Heart left ventricle (tissue), 16 donors: ENCODE measurements around the gene CDH18. TPM values are rescaled to one million over a fixed set of nuclear protein-coding genes. Genes with fewer than 3 reads are reported as not detected.

ENCODE experiments used
- ATAC-seq, 4 donors: fragments of 200-7000 bp; cut with Tn5 transposase; one replicate each; pipeline ENCODE4 v1.9.1; 2020 to 2022; ENCODE audit warnings: moderate library complexity in 4 of 4, mild to moderate bottlenecking in 3 of 4, moderate number of reproducible peaks in 1 of 4
- DNase-seq, 5 donors: peaks; one replicate each; pipeline ENCODE4 v3.0.0-alpha.2; 2020
- H3K27ac ChIP-seq, 12 donors: fragments of 200-600 bp; sonication (generic) in 4 of 12; one replicate each; pipeline versions ENCODE4 v1.5.0 to v1.8.0; 2016 to 2022; ENCODE audit warnings: mild to moderate bottlenecking in 2 of 12
- H3K27me3 ChIP-seq, 9 donors: fragments of 200-600 bp; sonication (generic) in 2 of 9; one replicate each; pipeline versions ENCODE4 v1.5.1 to v1.8.0; 2016 to 2022; ENCODE audit warnings: mild to moderate bottlenecking in 3 of 9
- H3K36me3 ChIP-seq, 9 donors: fragments of 200-600 bp; sonication (generic) in 2 of 9; one replicate each; pipeline versions ENCODE4 v1.5.0 to v1.8.0; 2018 to 2022; ENCODE audit warnings: mild to moderate bottlenecking in 2 of 9
- H3K4me1 ChIP-seq, 12 donors: fragments of 200-600 bp; sonication (generic) in 4 of 12; one replicate each; pipeline versions ENCODE4 v1.5.0 to v1.8.0; 2016 to 2022; ENCODE audit warnings: mild to moderate bottlenecking in 3 of 12
- H3K4me3 ChIP-seq, 12 donors: fragments of 200-600 bp; sonication (generic) in 4 of 12; one replicate each; pipeline versions ENCODE4 v1.5.0 to v1.8.0; 2017 to 2022; ENCODE audit warnings: mild to moderate bottlenecking in 9 of 12, moderate library complexity in 4 of 12
- H3K9me3 ChIP-seq, 12 donors: fragments of 200-600 bp; sonication (generic) in 4 of 12; one replicate each; pipeline versions ENCODE4 v1.5.0 to v1.8.0; 2016 to 2022; ENCODE audit warnings: mild to moderate bottlenecking in 1 of 12
- CTCF ChIP-seq, 12 donors: fragments of 200-600 bp; sonication (generic) in 4 of 12; IDR thresholded peaks; one replicate each; pipeline versions ENCODE4 v1.5.0 to v1.8.0; 2018 to 2022; ENCODE audit warnings: antibody characterized with exemption in 12 of 12, mild to moderate bottlenecking in 5 of 12
- POLR2A ChIP-seq, 2 donors: fragments of 450-650 bp; IDR thresholded peaks; one replicate each; pipeline ENCODE4 v1.6.1; 2017; ENCODE audit warnings: antibody characterized with exemption in 2 of 2, mild to moderate bottlenecking in 2 of 2, moderate library complexity in 2 of 2
- WGBS, 4 donors: extraction: QIAGEN DNeasy Blood & Tissue Kit in 2 of 4; methylation state at CpG; one replicate each; pipeline versions ENCODE4 v1.1.5 to v1.1.7; 2013 to 2018; 5-methylcytosine and 5-hydroxymethylcytosine counted together
- intact Hi-C, 10 donors: fragments of 100-400 bp; cut with DNase I; formaldehyde crosslinking; loops; one replicate each; pipeline versions ENCODE4 v1.11.1 to v1.14.2; 2022
- polyA plus RNA-seq, 2 donors: library from polyadenylated mRNA; stranded (reverse); fragments of 200-250 nt; gene quantifications; one replicate each; pipeline ENCODE4 v1.2.3, GENCODE V29; 2013
- total RNA-seq, 9 donors: library from RNA; depleted of rRNA in 2 of 9; stranded (reverse); fragments of >200 nt in 2 of 9; fragmentation: NEBNext Ultra II Directional in 3 of 9; extraction: Animal tissue kit (Norgen Biotek cat#: 25700) in 3 of 9; gene quantifications; one replicate each; pipeline versions ENCODE4 v1.1.0 to v1.2.4, GENCODE V29; 2016 to 2023
- donor health status: ischemic (EF 13 %, LVEDD 7.1; RV severe dilation, severe dysfunction).
- donor health status: healthy with polysubstance abuse.
- donor health status: DM: no; HTN: yes; CAD: no.
- donor health status: DM: no; HTN: no; CAD: no.
- donor health status: ischemic (EF 25% LVEDD 6.9; RV normal size, moderate dysfunction).
- donor health status: ischemic (EF 25% LVEDD 5.7; RV mildly dilated, moderate dysfunction).
- donor health status: healthy.
- donor health status: DM: yes; HTN: yes; CAD: no.
- donor health status: ischemic (EF 35%, LVEDD 5.7; RV mildly dilated, moderate dysfunction).
- donor health status: nonischemic (EF 11% LVEDD 7.7; RV severe dilation, severe dysfunction).
- donor health status: DM: yes; HTN: yes; CAD: no.
- donor health status: PGD.
- donor health status: ischemic (EF 29% LVEDD 5.4; RV normal size, mild dysfunction).
- donor health status: nonischemic (EF 23%, LVEDD 6.1; RV moderate dilation, normal function).

The CDH18 gene
- total and polyA plus RNA-seq, 11 donors = 0.75 TPM; not detected in 10

- no peak for ATAC-seq
- H3K9me3 ChIP-seq = peaks cover 0 to 11% (median 0%) of the 10 kb centered on the region in 12 donors
- no peak for DNase-seq
- intact Hi-C loops = no loop called here
- no peak for TF ChIP-seq POLR2A (IDR thresholded peaks at IDR 0.05)
- no peak for TF ChIP-seq CTCF (IDR thresholded peaks at IDR 0.05)
- 77 to 83% (median 81%) methylated on average over 2 of the region's 2 CpGs for WGBS, 4 donors
- no peak overlapping the region for H3K4me3 ChIP-seq
- no peaks in the 10 kb centered on the region for H3K36me3 ChIP-seq
- no peak overlapping the region for H3K27ac ChIP-seq
- no peaks in the 10 kb centered on the region for H3K4me1 ChIP-seq
- no peaks in the 10 kb centered on the region for H3K27me3 ChIP-seq
Observed at GRCh38 chr5:19709403-19709802, 278.6 kb downstream of the CDH18 start.

GRCh38 chr5:19706776-19707175, 281.2 kb downstream of the CDH18 start:
- Histone ChIP-seq H3K4me1 (no peaks in the 10 kb centered on the region), H3K4me3 (no peak overlapping the region), H3K27ac (no peak overlapping the region), H3K9me3 (peaks cover 0 to 11% (median 0%) of the 10 kb centered on the region in 12 donors), H3K36me3 (no peaks in the 10 kb centered on the region), H3K27me3 (no peaks in the 10 kb centered on the region)
- DNase-seq (no peak), ATAC-seq (no peak)
- no peak for TF ChIP-seq CTCF (IDR thresholded peaks at IDR 0.05)
- no peak for TF ChIP-seq POLR2A (IDR thresholded peaks at IDR 0.05)
- WGBS, 4 donors = 78 to 84% (median 81%) methylated on average over 4 of the region's 4 CpGs
- intact Hi-C loops = no loop called here

- Histone ChIP-seq H3K27me3 (no peaks in the 10 kb centered on the region), H3K36me3 (no peaks in the 10 kb centered on the region), H3K4me1 (no peaks in the 10 kb centered on the region), H3K9me3 (peaks cover 0 to 6% (median 0%) of the 10 kb centered on the region in 12 donors), H3K4me3 (no peak overlapping the region), H3K27ac (no peak overlapping the region)
- intact Hi-C loops = no loop called here
- ATAC-seq (no peak), DNase-seq (no peak)
- TF ChIP-seq CTCF (IDR thresholded peaks at IDR 0.05) (no peak), POLR2A (IDR thresholded peaks at IDR 0.05) (no peak)
- WGBS, 4 donors = 90 to 93% (median 92%) methylated on average over 5 of the region's 5 CpGs
Observed at GRCh38 chr5:19701731-19702130, 286.3 kb downstream of the CDH18 start.

- 59 to 71% (median 63%) methylated on average over 4 of the region's 4 CpGs for WGBS, 4 donors
- H3K36me3 ChIP-seq = no peaks in the 10 kb centered on the region
- TF ChIP-seq CTCF (IDR thresholded peaks at IDR 0.05) (no peak), POLR2A (IDR thresholded peaks at IDR 0.05) (no peak)
- H3K4me3 ChIP-seq = no peak overlapping the region
- H3K27me3 ChIP-seq = no peaks in the 10 kb centered on the region
- DNase-seq = no peak
- peaks cover 0 to 6% (median 0%) of the 10 kb centered on the region in 12 donors for H3K9me3 ChIP-seq
- no peak overlapping the region for H3K27ac ChIP-seq
- ATAC-seq = no peak
- intact Hi-C loops = no loop called here
- H3K4me1 ChIP-seq = no peaks in the 10 kb centered on the region
Observed at GRCh38 chr5:19694949-19695611, 292.9 kb downstream of the CDH18 start.
